HCT116 (cell line): ENCODE data around the gene EWSR1. TPM values are rescaled to one million over a fixed set of nuclear protein-coding genes. Genes with fewer than 3 reads are reported as not detected.

Experiments
- ATAC-seq: fragments of 200-7000 bp; cut with Tn5 transposase; 2 replicates; pipeline ENCODE4 v1.9.1; 2020; ENCODE audit warnings: mild to moderate bottlenecking, moderate library complexity
- BruUV-seq: library from RNA; stranded (reverse); fragments of 400-500 nt; replicated peaks from 2 replicates; lab custom pipeline; 2021; lab: Mats Ljungman, UMichigan
- CTCF ChIA-PET: fragments of 300-600 bp; sonication (Branson Sonifier 250); formaldehyde crosslinking; loops from one replicate; lab custom pipeline; 2021; ENCODE audit warnings: antibody characterized with exemption; lab: Charles Lee
- POLR2A ChIA-PET: fragments of 300-600, 350-600 bp; sonication (Branson Sonifier 250); formaldehyde crosslinking; loops from one replicate; lab custom pipeline; 2021; ENCODE audit warnings: antibody characterized with exemption; lab: Charles Lee
- RAD21 ChIA-PET, 2 experiments: fragments of 300-600 bp; sonication (Branson Sonifier 250); formaldehyde crosslinking; loops; one replicate each; lab custom pipeline; 2023; ENCODE audit warnings: low total read pairs in 2 of 2; ENCODE audit not compliant: uncharacterized antibody in 2 of 2, unreplicated experiment in 2 of 2, low non-redundant PET in 1 of 2; lab: Charles Lee
- DNase-seq: peaks from one replicate; pipeline ENCODE4 v3.0.0-alpha.2; 2010; ENCODE audit warnings: low read depth, low spot score
- H2AFZ ChIP-seq: fragments of 200-600 bp; shearing (Covaris generic), sonication (generic); 2 replicates; pipeline ENCODE4 v1.6.1; 2017; ENCODE audit warnings: low read depth, mixed run types, mixed read lengths, antibody characterized with exemption, low read length; ENCODE audit not compliant: poor library complexity, severe bottlenecking
- H3K27ac ChIP-seq: 2 replicates; pipeline ENCODE4 v1.5.1; 2012; ENCODE audit warnings: low read depth, low read length
- H3K27me3 ChIP-seq: fragments of 200-600 bp; sonication (generic); 2 replicates; pipeline ENCODE4 v1.6.1; 2016; ENCODE audit warnings: mixed run types, low read length, mixed read lengths; ENCODE audit not compliant: insufficient read depth
- H3K36me3 ChIP-seq, 2 experiments: fragments of 200-500 bp in 1 of 2; fragments of 200-600 bp in 1 of 2; sonication (Bioruptor generic) in 1 of 2; sonication (generic) in 1 of 2; 2 replicates each; pipeline versions ENCODE4 v1.5.1 to v1.6.1; 2014 to 2016; ENCODE audit warnings: low read length in 2 of 2, inconsistent platforms in 1 of 2, mixed read lengths in 1 of 2, mixed run types in 1 of 2; ENCODE audit not compliant: insufficient read depth in 2 of 2, control insufficient read depth in 1 of 2
- H3K4me1 ChIP-seq, 2 experiments: fragments of 200-600 bp in 1 of 2; sonication (generic) in 1 of 2; 2 replicates each; pipeline versions ENCODE4 v1.5.1 to v1.6.1; 2012 to 2017; ENCODE audit warnings: low read length in 2 of 2, inconsistent platforms in 1 of 2, mild to moderate bottlenecking in 1 of 2, mixed read lengths in 1 of 2, mixed run types in 1 of 2, moderate library complexity in 1 of 2; ENCODE audit not compliant: insufficient read depth in 2 of 2, control insufficient read depth in 1 of 2
- H3K4me2 ChIP-seq: fragments of 200-600 bp; sonication (generic); 2 replicates; pipeline ENCODE4 v1.6.1; 2017; ENCODE audit warnings: mixed run types, low read length, mixed read lengths
- H3K4me3 ChIP-seq, 2 experiments: fragments of 200-600 bp in 1 of 2; sonication (generic) in 1 of 2; replicated peaks in 1 of 2; 2 replicates each; pipeline ENCODE4 v1.5.1; 2011 to 2016; ENCODE audit warnings: low read length in 2 of 2, control low read depth in 1 of 2, low read depth in 1 of 2, mild to moderate bottlenecking in 1 of 2, mixed read lengths in 1 of 2, mixed run types in 1 of 2
- H3K79me2 ChIP-seq: fragments of 200-600 bp; sonication (generic); 2 replicates; pipeline ENCODE4 v1.6.1; 2017; ENCODE audit warnings: mild to moderate bottlenecking, mixed run types, low read length, moderate library complexity, mixed read lengths; ENCODE audit not compliant: insufficient read depth
- H3K9ac ChIP-seq: fragments of 200-600 bp; sonication (generic); 2 replicates; pipeline ENCODE4 v1.6.1; 2016; ENCODE audit warnings: low read length, mixed read lengths
- H3K9me2 ChIP-seq: fragments of 200-600 bp; sonication (generic), shearing (Covaris generic); 2 replicates; pipeline ENCODE4 v1.6.1; 2017; ENCODE audit warnings: mixed run types, mild to moderate bottlenecking, moderate library complexity; ENCODE audit not compliant: insufficient read depth
- H3K9me3 ChIP-seq, 2 experiments: fragments of 200-500 bp in 1 of 2; fragments of 200-600 bp in 1 of 2; sonication (Bioruptor generic) in 1 of 2; sonication (generic) in 1 of 2; 2 replicates each; pipeline ENCODE4 v1.6.1; 2014 to 2017; ENCODE audit warnings: low read length in 2 of 2, mixed read lengths in 2 of 2, inconsistent platforms in 1 of 2, low read depth in 1 of 2, mild to moderate bottlenecking in 1 of 2, mixed run types in 1 of 2, moderate library complexity in 1 of 2; ENCODE audit not compliant: control insufficient read depth in 1 of 2, insufficient read depth in 1 of 2
- H4K20me1 ChIP-seq: fragments of 200-600 bp; sonication (generic), shearing (Covaris generic); 2 replicates; pipeline ENCODE4 v1.6.1; 2017; ENCODE audit warnings: mixed run types, mild to moderate bottlenecking, moderate library complexity; ENCODE audit not compliant: insufficient read depth
- CBX3 ChIP-seq: IDR thresholded peaks from 2 replicates; pipeline ENCODE4 v1.6.1; 2012; ENCODE audit warnings: low read depth
- ELF1 ChIP-seq: IDR thresholded peaks from 2 replicates; pipeline ENCODE4 v1.6.1; 2012; ENCODE audit warnings: low read depth, borderline replicate concordance
- EZH2 ChIP-seq: fragments of 200-600 bp; sonication (generic); IDR thresholded peaks from 2 replicates; pipeline ENCODE4 v1.6.1; 2017; ENCODE audit warnings: antibody characterized with exemption, mixed run types
- EZH2phosphoT487 ChIP-seq: fragments of 200-600 bp; IDR thresholded peaks from 2 replicates; pipeline ENCODE4 v1.6.1; 2018; ENCODE audit warnings: antibody characterized with exemption, borderline replicate concordance
- FOSL1 ChIP-seq: IDR thresholded peaks from 2 replicates; pipeline ENCODE4 v1.6.1; 2012; ENCODE audit warnings: low read depth
- POLR2A ChIP-seq: IDR thresholded peaks from 2 replicates; pipeline ENCODE4 v1.7.0; 2011; ENCODE audit warnings: borderline replicate concordance; ENCODE audit not compliant: insufficient read depth, insufficient read length; ENCODE audit errors: extremely low read depth
- RAD21 ChIP-seq: IDR thresholded peaks from 2 replicates; pipeline ENCODE4 v1.6.1; 2012; ENCODE audit warnings: low read depth, mild to moderate bottlenecking
- REST ChIP-seq: IDR thresholded peaks from 2 replicates; pipeline ENCODE4 v1.6.1; 2012; ENCODE audit warnings: low read depth
- SP1 ChIP-seq: IDR thresholded peaks from 2 replicates; pipeline ENCODE4 v1.6.1; 2012; ENCODE audit warnings: low read depth
- YY1 ChIP-seq: IDR thresholded peaks from 2 replicates; pipeline ENCODE4 v1.6.1; 2011; ENCODE audit warnings: low read length, low read depth, moderate library complexity, mild to moderate bottlenecking; ENCODE audit not compliant: insufficient replicate concordance; ENCODE audit errors: extremely low read depth
- intact Hi-C: fragments of 100-400 bp; cut with micrococcal nuclease; formaldehyde crosslinking; loops from 2 replicates; pipeline ENCODE4 v1.10.0; 2022
- total RNA-seq: library from RNA; stranded (reverse); gene quantifications from one replicate; pipeline ENCODE4 v1.2.1, GENCODE V29; 2021; ENCODE audit not compliant: unreplicated experiment

EWSR1 gene
- total RNA-seq, 1 experiment from 2014 or later = 335 TPM

GRCh38 chr22:29328566-29329500, 60.8 kb downstream of the EWSR1 start:
- ATAC-seq = no peak
- no peaks in the 10 kb centered on the region for H3K79me2 ChIP-seq
- DNase-seq = no peak
- no peak overlapping the region for H3K9ac ChIP-seq
- H3K27me3 ChIP-seq = no peaks in the 10 kb centered on the region
- no TSS peak for BruUV-seq
- ChIA-PET CTCF (interaction anchor here (0.6 kb wide), 1 partner anchor 1771 kb away, joined by 3 read pairs; no protein-coding TSS in a partner anchor), POLR2A (no interaction called here), RAD21 (no interaction called here)
- peaks cover 0 to 10% of the 10 kb centered on the region in 2 experiments; a peak in 2 of 4 replicates for H3K36me3 ChIP-seq
- no peak for TF ChIP-seq EZH2phosphoT487
- no peak for TF ChIP-seq CBX3
- no peak for TF ChIP-seq REST
- TF ChIP-seq POLR2A = no peak
- TF ChIP-seq SP1 = no peak
- TF ChIP-seq ELF1 = no peak
- no peak for TF ChIP-seq RAD21
- TF ChIP-seq FOSL1 = no peak
- TF ChIP-seq EZH2 = no peak
- no peak for TF ChIP-seq YY1
- no peak overlapping the region for H3K27ac ChIP-seq
- H3K9me2 ChIP-seq = no peaks in the 10 kb centered on the region
- no peak overlapping the region for H3K4me3 ChIP-seq
- no peak overlapping the region for H3K4me2 ChIP-seq
- H3K4me1 ChIP-seq = peaks cover 0 to 6% of the 10 kb centered on the region in 2 experiments; a peak in 1 of 4 replicates
- intact Hi-C loops = no loop called here
- no peaks in the 10 kb centered on the region for H3K9me3 ChIP-seq
- H4K20me1 ChIP-seq = no peaks in the 10 kb centered on the region
- H2AFZ ChIP-seq = no peak overlapping the region
